Peyer's patch (tissue), 4 donors: Measurements from ENCODE around the gene FBLN1.

Experiments used
- POLR2A ChIP-seq, 2 donors: fragments of 450-650 bp; IDR thresholded peaks; one replicate each; pipeline ENCODE4 v1.5.1; 2017; ENCODE audit warnings: antibody characterized with exemption in 2 of 2, mild to moderate bottlenecking in 2 of 2, moderate library complexity in 2 of 2
- TF ChIP-seq, protein P1 (sequence below), 6 experiments: fragments of 450-650 bp in 4 of 6; fragments of 200-600 bp in 2 of 6; sonication (generic) in 1 of 6; IDR thresholded peaks; one replicate each; pipeline ENCODE4 v1.5.1; 2017 to 2019; ENCODE audit warnings: antibody characterized with exemption in 6 of 6, mild to moderate bottlenecking in 3 of 6, moderate library complexity in 1 of 6

DNA sequence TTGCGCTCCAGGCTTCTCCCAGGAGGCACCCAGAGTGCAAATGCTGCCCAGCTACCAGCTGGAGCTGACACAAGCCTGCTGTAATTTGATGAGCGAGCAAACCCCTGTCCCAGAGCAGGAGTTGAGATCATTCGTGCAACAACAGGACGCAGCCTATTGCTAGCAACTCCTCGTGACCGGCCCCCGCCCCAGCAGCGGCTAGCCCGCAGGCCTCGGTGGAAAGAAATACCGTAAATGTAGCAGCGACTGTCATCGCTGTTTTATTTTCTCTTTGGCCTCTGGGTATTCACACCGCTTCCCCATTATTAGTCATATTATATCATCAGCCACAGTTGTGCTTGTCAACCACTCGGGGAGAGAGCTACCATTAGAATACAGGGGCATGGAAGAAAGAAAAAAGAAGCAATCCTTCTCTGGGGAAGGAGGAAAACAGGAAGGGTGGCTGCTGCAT lies 109.8 kb downstream of the FBLN1 start:
- TF ChIP-seq, protein P1, sequence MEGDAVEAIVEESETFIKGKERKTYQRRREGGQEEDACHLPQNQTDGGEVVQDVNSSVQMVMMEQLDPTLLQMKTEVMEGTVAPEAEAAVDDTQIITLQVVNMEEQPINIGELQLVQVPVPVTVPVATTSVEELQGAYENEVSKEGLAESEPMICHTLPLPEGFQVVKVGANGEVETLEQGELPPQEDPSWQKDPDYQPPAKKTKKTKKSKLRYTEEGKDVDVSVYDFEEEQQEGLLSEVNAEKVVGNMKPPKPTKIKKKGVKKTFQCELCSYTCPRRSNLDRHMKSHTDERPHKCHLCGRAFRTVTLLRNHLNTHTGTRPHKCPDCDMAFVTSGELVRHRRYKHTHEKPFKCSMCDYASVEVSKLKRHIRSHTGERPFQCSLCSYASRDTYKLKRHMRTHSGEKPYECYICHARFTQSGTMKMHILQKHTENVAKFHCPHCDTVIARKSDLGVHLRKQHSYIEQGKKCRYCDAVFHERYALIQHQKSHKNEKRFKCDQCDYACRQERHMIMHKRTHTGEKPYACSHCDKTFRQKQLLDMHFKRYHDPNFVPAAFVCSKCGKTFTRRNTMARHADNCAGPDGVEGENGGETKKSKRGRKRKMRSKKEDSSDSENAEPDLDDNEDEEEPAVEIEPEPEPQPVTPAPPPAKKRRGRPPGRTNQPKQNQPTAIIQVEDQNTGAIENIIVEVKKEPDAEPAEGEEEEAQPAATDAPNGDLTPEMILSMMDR (IDR thresholded peaks at IDR 0.05) = no peak
- no peak for TF ChIP-seq POLR2A (IDR thresholded peaks at IDR 0.05)
